Vagina (tissue), 2 donors: Measurements from ENCODE around the gene SON.

ENCODE experiments used
- CTCF ChIP-seq, 3 experiments: fragments of 450-650 bp in 2 of 3; fragments of 200-600 bp in 1 of 3; sonication (generic) in 1 of 3; IDR thresholded peaks; one replicate each; pipeline ENCODE4 v1.5.1; 2017 to 2019; ENCODE audit warnings: antibody characterized with exemption in 3 of 3, mild to moderate bottlenecking in 2 of 3, moderate library complexity in 2 of 3
- POLR2A ChIP-seq, 2 donors: fragments of 450-650 bp; IDR thresholded peaks; one replicate each; pipeline ENCODE4 v1.6.1; 2017; ENCODE audit warnings: antibody characterized with exemption in 2 of 2, mild to moderate bottlenecking in 2 of 2, moderate library complexity in 2 of 2

DNA sequence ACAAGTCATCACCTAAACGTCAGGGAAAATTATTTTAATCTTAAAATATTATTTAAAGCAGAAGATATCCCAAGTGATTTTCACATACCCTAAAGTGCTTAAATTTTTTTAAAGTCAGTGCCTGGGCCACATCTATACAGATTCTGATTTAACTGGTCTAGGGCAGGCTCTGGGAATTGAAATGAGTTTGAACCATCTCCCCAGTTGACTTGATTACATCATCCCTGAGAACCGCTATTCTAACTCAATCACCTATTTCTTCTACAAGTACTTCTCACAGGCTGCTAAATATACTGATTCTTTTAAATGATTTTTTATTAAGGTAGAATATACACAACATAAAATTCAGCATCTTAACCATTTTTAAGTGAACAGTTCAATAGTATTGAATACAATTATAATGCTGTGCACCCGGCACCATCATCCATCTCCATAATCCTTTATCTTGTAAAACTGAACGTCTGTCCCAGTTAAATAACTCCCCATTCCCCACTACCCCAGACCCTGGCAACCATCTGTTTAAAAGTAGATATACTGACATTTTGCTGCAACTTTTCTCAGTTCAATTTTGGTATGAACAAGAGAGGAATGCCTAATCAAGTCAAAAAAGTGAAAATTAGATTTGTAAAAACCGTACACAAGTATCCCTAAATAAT, 20.4 kb upstream of the SON start:
- TF ChIP-seq POLR2A (IDR thresholded peaks at IDR 0.05) (no peak), CTCF (IDR thresholded peaks at IDR 0.05) (no peak)
